Fibroblast of lung (primary cell): ENCODE data around the gene KMT2B. TPM values are rescaled to one million over a fixed set of nuclear protein-coding genes. Genes with fewer than 3 reads are reported as not detected.

Source experiments
- DNase-seq, 2 donors: peaks; one replicate each; pipeline versions ENCODE4 v3.0.0 to v3.0.0-alpha.2; 2010; ENCODE audit warnings: low read depth in 2 of 2
- H2AFZ ChIP-seq: 2 replicates; pipeline ENCODE4 v1.5.1; 2012; ENCODE audit warnings: low read length, control low read depth, inconsistent platforms
- H3K27ac ChIP-seq: 2 replicates; pipeline ENCODE4 v1.5.1; 2011; ENCODE audit warnings: low read length, control low read depth; ENCODE audit not compliant: insufficient read depth
- H3K27me3 ChIP-seq: 2 replicates; pipeline ENCODE4 v1.5.1; 2011; ENCODE audit warnings: mild to moderate bottlenecking, low read length; ENCODE audit not compliant: control insufficient read depth, insufficient read depth
- H3K36me3 ChIP-seq: 2 replicates; pipeline ENCODE4 v1.5.1; 2011; ENCODE audit warnings: low read length; ENCODE audit not compliant: control insufficient read depth, insufficient read depth
- H3K4me1 ChIP-seq: 2 replicates; pipeline ENCODE4 v1.5.1; 2011; ENCODE audit warnings: low read length; ENCODE audit not compliant: control insufficient read depth, insufficient read depth; ENCODE audit errors: extremely low read depth
- H3K4me2 ChIP-seq: 2 replicates; pipeline ENCODE4 v1.5.1; 2011; ENCODE audit warnings: low read length, control low read depth; ENCODE audit not compliant: insufficient read depth; ENCODE audit errors: extremely low read depth
- H3K4me3 ChIP-seq, 4 experiments: fragments of 200-600 bp in 1 of 4; sonication (generic) in 1 of 4; replicated peaks in 1 of 4; 2 replicates each; pipeline ENCODE4 v1.5.1; 2011 to 2016; ENCODE audit warnings: low read length in 4 of 4, low read depth in 3 of 4, mild to moderate bottlenecking in 3 of 4, control low read depth in 2 of 4, inconsistent platforms in 1 of 4, mixed read lengths in 1 of 4; ENCODE audit not compliant: insufficient read depth in 1 of 4; ENCODE audit errors: control extremely low read depth in 1 of 4
- H3K79me2 ChIP-seq: 2 replicates; pipeline ENCODE4 v1.5.1; 2012; ENCODE audit warnings: mild to moderate bottlenecking, low read length, inconsistent platforms; ENCODE audit not compliant: control insufficient read depth, insufficient read depth
- H3K9ac ChIP-seq: 2 replicates; pipeline ENCODE4 v1.5.1; 2011; ENCODE audit warnings: mild to moderate bottlenecking, low read length, control low read depth; ENCODE audit not compliant: insufficient read depth
- H3K9me3 ChIP-seq: 2 replicates; pipeline ENCODE4 v1.5.1; 2012; ENCODE audit warnings: low read depth, low read length; ENCODE audit not compliant: control insufficient read depth, insufficient read depth
- H4K20me1 ChIP-seq: 2 replicates; pipeline ENCODE4 v1.5.1; 2011; ENCODE audit warnings: low read length; ENCODE audit not compliant: control insufficient read depth, insufficient read depth; ENCODE audit errors: extremely low read depth
- CTCF ChIP-seq, 2 donors: IDR thresholded peaks in 1 of 2; conservative IDR thresholded peaks in 1 of 2; 1 replicate in 1 of 2; 2 replicates in 1 of 2; pipeline ENCODE4 v1.5.1; 2011 to 2012; ENCODE audit warnings: low read length in 2 of 2, control low read depth in 1 of 2, inconsistent platforms in 1 of 2, low read depth in 1 of 2, mild to moderate bottlenecking in 1 of 2
- EZH2 ChIP-seq: IDR thresholded peaks from 2 replicates; pipeline ENCODE4 v1.5.1; 2012; ENCODE audit warnings: low read length, control low read depth, mild to moderate bottlenecking; ENCODE audit errors: missing control alignments
- polyA plus RNA-seq, 2 donors: library from polyadenylated mRNA; depleted of rRNA in 1 of 2; stranded (reverse) in 1 of 2; unstranded in 1 of 2; fragments of >200 nt; gene quantifications; 2 replicates each; pipeline ENCODE4 v1.2.1, GENCODE V29; 2011 to 2012; ENCODE audit warnings: missing spikeins in 1 of 2
- total RNA-seq: library from RNA; depleted of rRNA; stranded (reverse); fragments of >200 nt; gene quantifications from 2 replicates; pipeline ENCODE4 v1.2.1, GENCODE V29; 2014

KMT2B gene
- total and polyA plus RNA-seq, 2 donors (not counting 1 experiment from before 2014, with no cell fraction given) = 5.4 to 7.4 TPM

- no peak for TF ChIP-seq EZH2
- TF ChIP-seq CTCF (conservative IDR thresholded peaks at IDR 0.05 in 1 of 2, IDR thresholded peaks at IDR 0.05 in 1 of 2; ENCODE audit: low read depth in 1 of 2, low read length in 2 of 2) = no peak
- H4K20me1 ChIP-seq = no peaks in the 10 kb centered on the region
- no peak overlapping the region for H3K4me3 ChIP-seq
- no peak overlapping the region for H2AFZ ChIP-seq
- peaks cover 10% of the 10 kb centered on the region for H3K36me3 ChIP-seq
- no peaks in the 10 kb centered on the region for H3K27me3 ChIP-seq
- H3K4me2 ChIP-seq = no peak overlapping the region
- no peaks in the 10 kb centered on the region for H3K79me2 ChIP-seq
- no peak for DNase-seq
- H3K9ac ChIP-seq = no peak overlapping the region
- H3K9me3 ChIP-seq = no peaks in the 10 kb centered on the region
- H3K4me1 ChIP-seq = no peaks in the 10 kb centered on the region
- H3K27ac ChIP-seq = no peak overlapping the region
Measured at GRCh38 chr19:35781650-35782049, 63.8 kb downstream of the KMT2B start.

GRCh38 chr19:35782589-35782988 lies 64.8 kb downstream of the KMT2B start:
- Histone ChIP-seq H3K36me3 (peaks cover 10% of the 10 kb centered on the region), H3K9ac (no peak overlapping the region), H3K27ac (no peak overlapping the region), H3K4me2 (no peak overlapping the region), H3K9me3 (no peaks in the 10 kb centered on the region), H3K4me1 (no peaks in the 10 kb centered on the region), H3K27me3 (no peaks in the 10 kb centered on the region), H3K4me3 (no peak overlapping the region), H3K79me2 (no peaks in the 10 kb centered on the region), H2AFZ (no peak overlapping the region), H4K20me1 (no peaks in the 10 kb centered on the region)
- DNase-seq = no peak
- no peak for TF ChIP-seq CTCF (conservative IDR thresholded peaks at IDR 0.05 in 1 of 2, IDR thresholded peaks at IDR 0.05 in 1 of 2; ENCODE audit: low read depth in 1 of 2, low read length in 2 of 2)
- no peak for TF ChIP-seq EZH2

GRCh38 chr19:35783469-35784434 lies 65.9 kb downstream of the KMT2B start:
- TF ChIP-seq EZH2 (no peak), CTCF (conservative IDR thresholded peaks at IDR 0.05 in 1 of 2, IDR thresholded peaks at IDR 0.05 in 1 of 2; ENCODE audit: low read depth in 1 of 2, low read length in 2 of 2) (no peak)
- H3K79me2 ChIP-seq = no peaks in the 10 kb centered on the region
- DNase-seq = no peak
- no peak overlapping the region for H3K4me3 ChIP-seq
- H2AFZ ChIP-seq = no peak overlapping the region
- H3K27me3 ChIP-seq = no peaks in the 10 kb centered on the region
- H3K9ac ChIP-seq = no peak overlapping the region
- no peak overlapping the region for H3K4me2 ChIP-seq
- peaks cover 10% of the 10 kb centered on the region for H3K36me3 ChIP-seq
- no peak overlapping the region for H3K27ac ChIP-seq
- H3K4me1 ChIP-seq = no peaks in the 10 kb centered on the region
- no peaks in the 10 kb centered on the region for H4K20me1 ChIP-seq
- no peaks in the 10 kb centered on the region for H3K9me3 ChIP-seq
